HUES6 (cell line): ENCODE results near the gene YRDC.
A peak's percentile ranks its signal among the peaks of the same experiment; 100 is the strongest.

Source experiments
- H3K27ac ChIP-seq: 2 replicates; pipeline ENCODE4 v1.7.0; 2013; ENCODE audit warnings: low read depth, mild to moderate bottlenecking, low read length, inconsistent platforms
- H3K27me3 ChIP-seq: 2 replicates; pipeline ENCODE4 v1.6.1; 2013; ENCODE audit warnings: low read length; ENCODE audit not compliant: control insufficient read depth, insufficient read depth
- H3K36me3 ChIP-seq: 2 replicates; pipeline ENCODE4 v1.6.1; 2013; ENCODE audit warnings: low read length; ENCODE audit not compliant: control insufficient read depth, insufficient read depth
- H3K4me1 ChIP-seq: 2 replicates; pipeline ENCODE4 v1.6.1; 2013; ENCODE audit warnings: low read length; ENCODE audit not compliant: control insufficient read depth, insufficient read depth
- H3K4me3 ChIP-seq: 2 replicates; pipeline ENCODE4 v1.5.1; 2013; ENCODE audit warnings: low read depth, low read length
- H3K9ac ChIP-seq: one replicate; pipeline ENCODE4 v1.6.1; 2013; ENCODE audit warnings: mild to moderate bottlenecking, low read length
- H3K9me3 ChIP-seq: 2 replicates; pipeline ENCODE4 v1.6.1; 2013; ENCODE audit warnings: low read depth, low read length; ENCODE audit not compliant: control insufficient read depth, insufficient read depth

The YRDC gene, protein sequence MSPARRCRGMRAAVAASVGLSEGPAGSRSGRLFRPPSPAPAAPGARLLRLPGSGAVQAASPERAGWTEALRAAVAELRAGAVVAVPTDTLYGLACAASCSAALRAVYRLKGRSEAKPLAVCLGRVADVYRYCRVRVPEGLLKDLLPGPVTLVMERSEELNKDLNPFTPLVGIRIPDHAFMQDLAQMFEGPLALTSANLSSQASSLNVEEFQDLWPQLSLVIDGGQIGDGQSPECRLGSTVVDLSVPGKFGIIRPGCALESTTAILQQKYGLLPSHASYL

DNA sequence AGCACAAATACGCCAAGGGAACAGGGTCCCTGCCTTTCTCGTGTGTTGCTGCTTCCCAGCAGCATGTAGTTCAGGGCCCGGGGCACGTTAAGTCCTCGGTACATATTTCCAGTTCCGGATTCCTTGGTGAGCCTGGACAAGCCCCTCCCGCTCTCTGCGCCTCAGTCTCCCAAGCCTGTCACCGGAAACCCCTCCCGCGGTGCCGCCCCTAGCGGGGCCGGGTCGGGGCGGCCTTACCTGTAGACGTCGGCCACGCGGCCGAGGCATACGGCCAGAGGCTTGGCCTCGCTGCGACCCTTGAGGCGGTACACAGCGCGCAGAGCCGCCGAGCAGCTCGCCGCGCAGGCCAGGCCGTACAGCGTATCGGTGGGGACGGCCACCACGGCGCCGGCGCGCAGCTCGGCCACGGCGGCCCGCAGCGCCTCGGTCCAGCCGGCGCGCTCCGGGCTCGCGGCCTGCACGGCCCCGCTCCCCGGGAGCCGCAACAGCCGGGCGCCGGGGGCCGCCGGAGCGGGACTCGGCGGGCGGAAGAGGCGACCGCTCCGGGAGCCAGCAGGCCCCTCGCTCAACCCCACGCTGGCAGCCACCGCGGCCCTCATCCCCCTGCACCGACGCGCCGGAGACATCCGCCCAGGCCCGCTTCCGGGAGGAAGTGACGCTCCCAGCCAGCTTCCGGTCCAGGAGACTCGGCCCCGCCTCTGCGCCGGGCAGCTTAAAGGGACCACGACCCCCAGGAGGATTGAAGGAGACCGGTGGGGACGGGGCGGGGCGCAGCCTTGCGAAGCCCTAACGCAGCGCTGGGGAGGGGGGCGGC, at the start of gene YRDC, which contains the start of gene C1orf122:
TSS of gene YRDC (minus strand) at position 654 of the 814 bp plus-strand sequence. CDS start at position 626, 28 bp downstream.
TSS of gene C1orf122 (plus strand) at position 236 of the 814 bp plus-strand sequence. CDS start 615 bp downstream, outside the sequence.
- Histone ChIP-seq H3K27ac (peak within 1 kb of the TSS; percentile 22; the same call in 1 of the 2 replicates), H3K9me3 (no peaks in the 10 kb centered on the region), H3K4me1 (peaks cover 12% of the 10 kb centered on the region), H3K9ac (peak within 1 kb of the TSS; percentile 97), H3K36me3 (peaks cover 50% of the 10 kb centered on the region), H3K4me3 (peak within 1 kb of the TSS; percentile 92), H3K27me3 (no peaks in the 10 kb centered on the region)

DNA sequence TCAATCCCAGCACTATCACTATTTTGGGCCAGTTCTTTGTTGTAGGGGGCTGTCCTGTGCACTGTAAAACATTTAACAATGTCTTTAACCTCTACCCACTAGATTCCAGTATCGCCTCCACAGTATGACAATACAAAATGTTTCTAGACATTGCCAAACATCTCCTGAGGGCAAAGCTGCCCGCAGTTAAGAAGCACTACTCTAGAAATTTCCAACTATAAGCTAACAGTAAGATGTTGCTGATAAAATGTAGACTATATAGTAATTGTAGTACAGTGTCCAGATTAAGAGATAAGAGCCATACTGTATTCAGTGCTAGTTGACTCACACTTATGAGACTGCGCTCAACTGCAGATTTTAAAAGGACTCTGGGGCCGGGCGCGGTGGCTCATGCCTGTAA, 46.4 kb upstream of the YRDC start:
- peaks cover 4% of the 10 kb centered on the region for H3K4me1 ChIP-seq
- no peaks in the 10 kb centered on the region for H3K27me3 ChIP-seq
- H3K9ac ChIP-seq, result no peak overlapping the region
- no peak overlapping the region for H3K27ac ChIP-seq
- no peaks in the 10 kb centered on the region for H3K9me3 ChIP-seq
- peaks cover 13% of the 10 kb centered on the region for H3K36me3 ChIP-seq
- no peak overlapping the region for H3K4me3 ChIP-seq

DNA sequence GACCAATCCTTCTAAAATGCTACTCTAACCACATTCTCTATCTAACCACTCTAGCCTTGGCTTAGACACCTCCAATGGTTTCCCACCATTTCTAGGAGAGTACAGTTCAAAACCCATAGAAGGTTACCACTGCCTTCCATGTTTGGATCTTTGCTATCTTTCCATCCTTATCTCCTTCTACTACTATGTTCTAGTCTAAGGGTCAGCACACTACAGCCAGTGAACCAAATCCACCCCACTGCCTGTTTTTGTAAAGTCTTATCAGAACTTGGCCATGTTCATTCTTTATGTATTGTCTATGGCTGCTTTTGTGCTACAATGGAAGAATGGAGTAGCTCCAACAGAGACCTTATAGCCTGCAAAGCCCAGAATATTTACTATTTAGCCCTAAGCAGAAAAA, 45.1 kb upstream of the YRDC start:
- H3K4me1 ChIP-seq, result no peaks in the 10 kb centered on the region
- no peak overlapping the region for H3K27ac ChIP-seq
- no peak overlapping the region for H3K4me3 ChIP-seq
- H3K9ac ChIP-seq, result no peak overlapping the region
- H3K36me3 ChIP-seq, result peaks cover 14% of the 10 kb centered on the region
- H3K9me3 ChIP-seq, result no peaks in the 10 kb centered on the region
- no peaks in the 10 kb centered on the region for H3K27me3 ChIP-seq

DNA sequence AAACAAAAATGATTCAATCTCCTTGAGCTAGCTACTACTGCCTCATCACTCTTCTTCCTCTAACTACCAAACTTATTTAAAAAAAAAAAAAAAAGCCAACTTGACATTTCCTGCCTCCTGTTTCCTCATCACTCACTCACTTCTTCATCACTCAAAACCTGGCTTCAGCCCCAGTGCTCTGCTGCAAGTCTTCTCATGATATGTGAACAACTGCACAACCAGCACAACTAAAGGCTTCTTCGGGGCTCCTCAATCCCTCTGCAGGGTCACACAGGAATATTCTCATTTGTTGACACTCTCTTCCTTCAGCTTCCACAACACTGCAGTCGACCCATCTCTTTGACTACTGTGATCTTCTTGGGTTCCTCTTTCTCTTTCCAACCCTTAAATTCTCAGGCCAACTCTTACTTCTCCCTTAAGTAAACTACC, 43.8 kb upstream of the YRDC start:
- peaks cover 7% of the 10 kb centered on the region; the same call in 1 of the 2 replicates for H3K36me3 ChIP-seq
- no peak overlapping the region for H3K9ac ChIP-seq

DNA sequence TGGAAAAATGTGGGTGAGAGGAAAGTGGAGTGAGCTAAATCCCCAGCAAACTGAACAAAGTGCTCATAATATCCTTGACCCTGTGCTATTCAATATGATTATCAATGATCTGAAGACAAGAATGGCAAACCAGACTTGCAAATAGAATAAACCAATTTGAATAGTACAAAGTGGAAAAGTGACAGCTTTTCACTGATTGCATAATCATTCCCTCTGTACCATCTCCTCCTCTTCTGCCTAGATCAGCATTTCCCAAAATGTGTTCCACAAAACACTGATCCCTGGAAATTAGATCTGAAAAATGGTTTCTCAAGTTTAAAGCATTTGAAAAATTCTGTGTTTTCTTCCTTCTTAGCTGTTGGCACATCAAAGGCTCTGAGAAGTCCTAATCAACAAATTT, 43.3 kb upstream of the YRDC start:
- Histone ChIP-seq H3K9me3 (no peaks in the 10 kb centered on the region), H3K4me3 (no peak overlapping the region), H3K9ac (no peak overlapping the region), H3K27me3 (no peaks in the 10 kb centered on the region), H3K4me1 (no peaks in the 10 kb centered on the region), H3K36me3 (peaks cover 7% of the 10 kb centered on the region; the same call in 1 of the 2 replicates), H3K27ac (no peak overlapping the region)

More for the DNA sequence above, 43.8 kb upstream of the YRDC start:
- Histone ChIP-seq H3K27me3 (no peaks in the 10 kb centered on the region), H3K4me3 (no peak overlapping the region), H3K27ac (no peak overlapping the region), H3K4me1 (no peaks in the 10 kb centered on the region), H3K9me3 (no peaks in the 10 kb centered on the region)

DNA sequence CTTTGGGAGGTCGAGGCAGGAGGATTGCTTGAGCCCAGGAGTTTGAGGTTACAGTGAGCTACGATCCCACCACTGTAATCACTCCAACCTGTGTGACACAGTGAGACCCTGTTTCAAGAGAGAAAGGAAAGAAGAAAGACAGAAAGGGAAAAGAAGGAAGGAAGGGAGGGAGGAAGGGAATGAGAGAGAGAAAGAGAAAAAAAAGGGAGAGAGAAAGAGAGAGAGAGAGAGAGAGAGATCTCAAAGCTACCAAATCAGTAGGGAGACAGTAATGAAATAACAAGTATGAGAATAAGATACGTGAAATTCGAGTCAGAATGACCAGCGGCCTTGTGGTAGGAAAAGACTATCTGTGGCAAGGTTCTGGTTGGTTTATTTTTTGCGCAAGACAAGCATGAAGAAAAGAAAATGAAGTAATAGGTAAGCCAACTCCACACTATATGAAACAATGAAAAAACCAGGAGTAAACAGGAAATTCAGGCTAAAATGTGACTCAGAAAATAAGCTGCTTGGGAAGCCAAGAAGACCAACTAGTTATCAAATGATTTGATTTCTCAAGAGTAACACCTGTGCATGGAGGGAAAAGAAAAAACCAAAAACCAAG, 42.4 kb upstream of the YRDC start:
- H3K36me3 ChIP-seq, result peaks cover 7% of the 10 kb centered on the region; the same call in 1 of the 2 replicates

DNA sequence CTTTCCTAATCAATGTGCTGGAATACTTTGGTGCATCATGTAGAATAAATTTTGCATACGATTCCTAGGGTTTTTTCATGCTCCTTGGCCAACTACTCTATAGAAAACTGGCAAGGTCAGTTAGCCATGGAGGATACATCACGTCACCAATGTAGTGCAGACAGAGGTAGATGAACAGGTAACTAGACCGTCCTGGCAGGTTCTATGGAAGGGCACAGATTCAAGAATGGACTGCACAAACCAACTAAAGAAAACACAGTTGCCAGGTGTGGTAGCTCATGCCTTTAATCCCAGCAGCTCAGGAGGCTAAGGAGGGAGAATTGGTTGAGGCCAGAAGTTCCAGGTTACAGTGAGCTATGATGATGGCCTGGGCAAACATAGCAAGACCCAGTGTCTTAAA, 41.5 kb upstream of the YRDC start:
- H3K27ac ChIP-seq, result no peak overlapping the region
- H3K9ac ChIP-seq, result no peak overlapping the region
- H3K9me3 ChIP-seq, result no peaks in the 10 kb centered on the region
- no peak overlapping the region for H3K4me3 ChIP-seq
- 0 out of 2 replicates have a peak, but pooled peaks cover 2% of the 10 kb centered on the region for H3K36me3 ChIP-seq
- no peaks in the 10 kb centered on the region for H3K4me1 ChIP-seq
- H3K27me3 ChIP-seq, result no peaks in the 10 kb centered on the region

More for the DNA sequence above, 42.4 kb upstream of the YRDC start:
- no peaks in the 10 kb centered on the region for H3K9me3 ChIP-seq
- H3K4me3 ChIP-seq, result no peak overlapping the region
- H3K27me3 ChIP-seq, result no peaks in the 10 kb centered on the region
- no peaks in the 10 kb centered on the region for H3K4me1 ChIP-seq
- no peak overlapping the region for H3K9ac ChIP-seq
- no peak overlapping the region for H3K27ac ChIP-seq

DNA sequence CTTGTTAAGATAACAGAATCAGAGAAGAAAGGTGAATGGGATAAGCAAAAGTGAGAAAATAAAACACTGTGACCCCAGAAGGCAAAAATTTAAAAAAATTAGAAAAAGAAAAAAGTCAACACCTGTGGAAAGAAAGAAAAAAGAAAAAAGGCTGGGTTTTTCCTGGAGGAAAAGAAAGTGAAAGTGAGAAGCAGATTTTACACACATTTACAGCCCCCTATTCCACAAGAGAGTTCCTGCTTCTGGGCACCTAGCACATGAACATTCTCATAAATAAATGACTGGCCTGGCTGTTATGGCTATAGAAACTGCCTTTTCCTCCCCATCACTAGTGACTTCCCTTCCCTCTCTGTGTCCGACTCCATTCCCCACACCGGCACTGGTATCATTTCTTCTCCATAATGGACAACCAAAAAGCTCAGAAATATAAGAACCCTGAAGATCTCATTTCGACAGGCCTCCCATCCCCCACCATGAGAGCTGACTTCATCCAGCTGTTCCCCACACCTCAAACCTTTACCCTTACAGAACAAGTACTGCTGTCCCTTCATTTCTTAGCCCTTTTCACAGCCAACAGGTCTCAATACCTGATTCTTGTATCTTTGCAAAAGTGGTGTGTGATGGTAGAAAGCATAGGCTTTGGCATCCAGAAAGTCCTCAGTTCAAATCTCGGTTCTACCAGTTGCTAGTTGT, 38.8 kb upstream of the YRDC start:
- Histone ChIP-seq H3K27me3 (no peaks in the 10 kb centered on the region), H3K4me1 (no peaks in the 10 kb centered on the region), H3K9ac (no peak overlapping the region), H3K4me3 (no peak overlapping the region), H3K36me3 (0 out of 2 replicates have a peak, but pooled peaks cover 2% of the 10 kb centered on the region), H3K27ac (no peak overlapping the region), H3K9me3 (no peaks in the 10 kb centered on the region)

DNA sequence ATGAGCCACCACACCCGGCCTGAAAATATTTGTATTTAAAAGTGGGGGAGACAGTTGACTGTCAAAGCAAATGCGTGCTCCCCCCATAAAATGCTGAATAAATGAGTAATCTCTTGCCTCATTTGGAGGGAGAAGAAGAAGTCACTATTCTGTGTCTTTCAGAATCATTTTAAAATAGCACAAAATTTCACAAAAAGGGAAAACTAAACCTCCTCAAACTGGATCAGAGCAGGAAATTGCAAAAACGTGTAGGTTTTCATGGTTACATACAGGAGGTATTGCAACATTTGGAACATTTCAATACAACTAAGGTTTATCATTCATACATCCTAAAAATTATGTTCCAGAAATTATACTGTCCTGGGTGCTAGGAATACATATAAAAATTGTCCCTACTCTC, 37.8 kb upstream of the YRDC start:
- Histone ChIP-seq H3K4me3 (no peak overlapping the region), H3K27ac (no peak overlapping the region), H3K36me3 (0 out of 2 replicates have a peak, but pooled peaks cover 7% of the 10 kb centered on the region), H3K9me3 (no peaks in the 10 kb centered on the region), H3K27me3 (no peaks in the 10 kb centered on the region), H3K9ac (no peak overlapping the region), H3K4me1 (no peaks in the 10 kb centered on the region)

DNA sequence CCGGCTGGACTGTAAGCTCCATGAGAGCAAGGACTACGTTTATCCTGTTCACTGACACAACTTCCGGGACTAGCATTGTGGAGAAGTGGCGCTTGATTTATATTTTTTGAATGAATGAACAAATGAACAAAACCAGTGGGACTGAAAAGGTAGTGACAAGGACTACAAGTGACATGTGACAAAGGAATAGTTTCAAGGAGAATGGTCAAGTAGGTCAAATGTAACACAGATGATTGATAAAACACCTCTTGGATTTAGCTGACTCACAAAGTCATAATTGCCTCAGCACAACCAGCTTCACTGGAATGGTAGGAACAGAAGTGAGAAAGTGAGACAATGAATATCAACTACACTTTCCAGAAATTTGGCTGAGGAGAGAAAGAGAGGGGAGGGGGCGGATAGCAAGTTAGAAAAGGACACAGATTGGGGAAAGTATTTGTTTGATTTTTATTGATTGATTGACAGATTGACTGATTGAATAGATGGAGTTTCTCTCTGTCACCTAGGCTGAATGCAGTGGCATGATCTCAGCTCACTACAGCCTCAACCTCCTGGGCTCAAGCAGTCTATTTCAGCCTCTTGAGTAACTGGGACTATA, 37.1 kb upstream of the YRDC start:
- Histone ChIP-seq H3K27ac (no peak overlapping the region), H3K9me3 (no peaks in the 10 kb centered on the region), H3K9ac (no peak overlapping the region), H3K4me1 (no peaks in the 10 kb centered on the region), H3K36me3 (0 out of 2 replicates have a peak, but pooled peaks cover 9% of the 10 kb centered on the region), H3K27me3 (no peaks in the 10 kb centered on the region), H3K4me3 (no peak overlapping the region)
